GM18868 (cell line): Measurements from ENCODE around the gene KLF13.

Source experiments
- ATAC-seq: cut with Tn5 transposase; IDR thresholded peaks from one replicate; pipeline ENCODE4 v1.9.1; 2021; ENCODE audit warnings: mild to moderate bottlenecking, moderate library complexity; ENCODE audit not compliant: unreplicated experiment

The KLF13 gene

DNA sequence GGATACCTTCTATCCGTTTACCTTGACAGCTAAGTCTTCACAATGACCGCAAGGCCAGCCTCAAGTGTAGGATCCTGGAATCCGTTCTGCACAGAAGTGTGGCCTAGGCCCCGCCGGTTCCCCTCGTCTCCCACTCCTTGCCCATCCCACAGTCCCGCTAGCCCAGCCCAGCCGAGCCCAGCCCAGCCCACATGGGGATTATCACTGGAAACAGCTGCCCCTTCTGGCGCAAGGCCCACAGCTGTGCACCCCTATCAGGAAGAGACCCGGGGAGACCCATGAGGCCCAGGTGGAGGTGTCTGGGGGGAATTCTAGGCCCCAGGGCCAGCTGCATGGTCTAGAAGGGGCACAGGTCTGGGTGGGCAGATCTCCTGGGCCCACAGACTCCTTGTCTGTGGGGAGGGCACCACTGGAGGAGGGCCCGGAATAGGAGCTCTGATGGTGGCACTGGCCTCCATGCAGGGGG lies 27.9 kb upstream of the KLF13 start:
- ATAC-seq: no peak

GRCh38 chr15:31300208-31300661 lies 26.4 kb upstream of the KLF13 start:
- no peak for ATAC-seq

DNA sequence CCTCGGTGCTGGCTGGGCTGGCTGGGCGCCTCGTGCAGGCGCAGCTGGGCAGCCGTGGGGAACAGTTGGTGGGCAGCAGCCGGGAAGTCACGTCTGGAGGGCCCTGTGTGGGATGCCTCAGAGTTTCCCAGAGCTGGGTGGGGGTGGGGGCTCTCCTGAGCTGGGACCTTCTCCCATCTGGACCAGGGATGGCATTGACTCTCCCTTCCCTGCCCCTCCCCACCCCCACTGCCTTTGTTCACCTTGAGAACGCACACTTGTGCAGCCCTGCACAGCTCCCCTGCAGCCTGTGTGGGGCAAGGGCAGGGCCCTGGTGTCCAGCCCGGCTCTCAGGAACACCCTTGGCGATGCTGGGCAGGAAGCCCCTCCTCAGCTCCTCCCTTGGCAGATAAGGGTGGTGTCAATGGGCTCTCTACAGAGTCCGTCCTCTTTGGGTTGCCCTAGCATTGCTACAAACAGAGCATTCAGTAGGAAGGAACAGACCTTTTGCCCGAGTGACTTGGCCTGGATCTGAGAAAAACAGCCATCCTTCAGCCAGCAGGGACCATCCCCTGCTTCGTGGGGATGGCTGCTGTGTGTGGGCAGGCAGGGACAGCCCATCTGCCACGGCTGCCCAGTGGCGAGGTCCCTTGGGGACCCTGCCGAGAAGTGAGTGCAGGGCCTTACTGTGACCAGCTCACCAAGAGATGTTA lies 25.5 kb upstream of the KLF13 start:
- peak; percentile 39 for ATAC-seq

DNA sequence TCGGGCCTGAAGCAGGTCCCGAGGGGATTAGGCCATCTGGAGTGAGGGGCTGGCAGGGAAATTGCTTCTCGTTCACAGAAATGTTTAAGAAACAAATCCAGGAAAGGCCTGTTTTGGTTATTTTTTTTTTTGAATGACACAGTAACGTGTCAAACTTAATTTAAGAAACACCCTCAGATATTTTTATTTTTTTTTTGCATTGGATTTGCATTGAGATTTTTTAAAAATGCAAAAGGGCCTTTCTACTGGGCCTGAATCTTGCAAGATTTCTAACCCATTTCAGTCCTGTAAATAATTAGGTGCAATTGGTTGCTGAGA lies 25.0 kb upstream of the KLF13 start:
- ATAC-seq: no peak

DNA sequence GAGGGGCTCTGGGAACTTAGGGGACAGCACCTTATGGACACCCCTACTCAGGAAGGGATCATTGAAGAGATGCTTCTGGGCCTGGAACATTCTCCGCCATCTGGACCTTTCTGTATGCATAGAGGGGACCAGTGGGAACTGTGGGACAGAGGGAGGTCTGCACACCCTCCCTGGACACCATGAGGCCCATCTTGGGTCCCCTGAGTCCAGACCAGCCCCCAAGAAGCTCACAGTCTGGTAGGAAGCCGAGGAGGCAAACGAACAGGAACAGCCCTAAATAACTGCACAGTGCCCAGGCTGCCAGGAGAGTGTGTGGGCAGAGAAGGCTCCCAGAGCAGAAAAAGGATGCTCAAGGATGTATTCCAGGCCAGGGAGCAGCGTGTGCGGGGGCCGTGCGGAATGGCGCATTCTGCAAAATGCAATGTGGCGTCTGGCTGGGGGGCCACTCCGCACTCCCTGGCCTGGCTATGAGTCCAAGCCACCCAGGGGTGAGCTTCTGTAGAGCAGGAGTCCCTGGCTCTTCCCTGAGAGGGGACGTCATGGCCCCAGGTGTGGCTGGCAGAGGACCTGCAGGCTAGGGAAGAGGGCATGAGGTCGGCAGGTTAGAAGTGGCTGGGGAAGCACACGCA lies 24.5 kb upstream of the KLF13 start:
- ATAC-seq: no peak

DNA sequence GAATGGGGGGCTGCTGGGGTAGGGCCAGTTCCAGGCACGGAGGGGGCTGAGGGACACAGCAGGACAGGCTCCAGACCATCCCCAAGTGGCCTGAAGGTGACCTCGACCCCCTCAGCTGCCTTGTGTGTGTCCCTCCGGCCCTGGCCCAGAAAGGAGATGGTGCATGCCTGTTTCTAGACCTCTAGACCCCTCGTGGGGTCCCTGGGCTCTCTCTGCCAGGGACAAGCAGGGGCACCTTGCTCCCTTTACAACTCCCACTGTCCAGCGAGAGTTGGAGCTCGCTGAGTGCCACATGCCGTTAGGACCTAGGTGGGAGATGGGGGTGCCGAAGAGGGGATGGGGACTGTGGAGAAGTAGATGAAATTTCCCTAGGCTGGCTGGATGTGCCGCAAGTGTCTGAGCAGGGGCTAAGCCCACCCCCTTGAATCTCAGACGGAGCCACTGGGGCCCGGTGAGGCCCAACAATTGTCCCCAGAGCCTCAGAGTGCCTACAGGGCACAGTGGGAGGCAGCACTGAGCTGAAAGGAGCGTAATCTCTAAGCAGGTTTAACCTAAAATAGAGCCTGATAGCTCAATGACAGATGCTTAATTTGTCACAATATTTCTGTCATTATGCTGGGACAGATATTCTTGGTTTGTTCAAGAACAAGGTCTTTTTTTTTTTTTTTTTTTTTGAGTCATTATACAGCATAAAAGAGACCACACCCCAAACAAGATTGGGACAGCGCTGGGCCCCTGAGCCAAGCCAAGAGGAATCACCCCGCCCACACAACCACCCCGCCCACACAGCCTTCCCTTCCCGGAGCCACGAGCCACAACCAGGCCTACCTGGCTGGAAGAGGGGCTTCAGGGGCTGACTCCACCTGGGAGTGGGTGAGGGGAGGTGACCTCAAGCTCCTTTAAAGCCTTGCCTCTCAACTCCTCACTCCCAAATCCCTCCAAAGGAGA lies 23.6 kb upstream of the KLF13 start:
- ATAC-seq: peak; percentile 34

DNA sequence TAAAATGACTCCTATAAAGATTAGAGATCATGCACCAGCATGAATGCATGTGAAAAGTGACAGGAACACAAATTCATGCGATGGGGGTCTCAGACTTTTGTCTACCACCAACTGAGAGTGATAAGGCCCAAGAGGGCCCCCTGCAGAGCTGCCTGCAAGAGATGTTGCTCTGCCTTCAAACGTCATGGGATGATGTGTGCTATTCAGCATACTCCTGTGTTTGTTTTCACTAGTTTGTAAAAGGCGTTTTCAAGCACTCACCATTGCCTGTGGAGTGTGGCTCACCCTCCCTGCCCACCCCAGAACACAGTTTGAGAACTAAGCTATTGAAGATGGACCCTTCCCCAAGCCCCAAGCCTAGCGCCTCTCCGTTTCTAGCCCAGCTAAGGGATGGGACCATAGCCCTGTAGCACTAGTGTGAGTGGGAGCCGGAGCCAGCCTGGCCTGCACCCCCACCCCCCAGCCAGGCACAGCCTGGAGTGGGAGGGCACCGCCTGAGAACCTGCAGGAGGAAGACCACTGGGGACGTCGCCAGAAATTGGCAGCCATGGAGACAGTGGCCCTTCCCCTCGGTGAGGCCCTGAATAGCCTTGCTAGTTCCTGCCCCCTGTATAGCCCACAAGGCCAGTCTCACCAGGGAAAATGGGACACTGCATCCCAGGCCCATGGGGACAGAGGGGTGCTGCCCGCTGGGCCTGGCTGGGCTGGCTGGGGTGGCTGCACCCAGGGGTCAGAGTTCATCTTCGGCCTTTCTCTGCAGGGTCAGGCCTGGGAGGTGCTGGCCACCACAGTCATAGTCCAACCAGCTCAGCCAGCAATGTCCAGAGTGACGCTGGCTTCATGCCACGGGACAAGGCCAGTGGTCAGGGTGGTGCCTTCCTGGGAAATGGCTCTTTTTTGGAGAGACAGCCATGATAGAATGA lies 22.6 kb upstream of the KLF13 start:
- no peak for ATAC-seq

GRCh38 chr15:31304751-31305365 lies 21.8 kb upstream of the KLF13 start:
- no peak for ATAC-seq

- ATAC-seq: no peak
These were observed 21.3 kb upstream of the KLF13 start for GRCh38 chr15:31305375-31305774.

GRCh38 chr15:31305796-31306425 lies 20.7 kb upstream of the KLF13 start:
- no peak for ATAC-seq

GRCh38 chr15:31306426-31307269 lies 20.0 kb upstream of the KLF13 start:
- no peak for ATAC-seq

DNA sequence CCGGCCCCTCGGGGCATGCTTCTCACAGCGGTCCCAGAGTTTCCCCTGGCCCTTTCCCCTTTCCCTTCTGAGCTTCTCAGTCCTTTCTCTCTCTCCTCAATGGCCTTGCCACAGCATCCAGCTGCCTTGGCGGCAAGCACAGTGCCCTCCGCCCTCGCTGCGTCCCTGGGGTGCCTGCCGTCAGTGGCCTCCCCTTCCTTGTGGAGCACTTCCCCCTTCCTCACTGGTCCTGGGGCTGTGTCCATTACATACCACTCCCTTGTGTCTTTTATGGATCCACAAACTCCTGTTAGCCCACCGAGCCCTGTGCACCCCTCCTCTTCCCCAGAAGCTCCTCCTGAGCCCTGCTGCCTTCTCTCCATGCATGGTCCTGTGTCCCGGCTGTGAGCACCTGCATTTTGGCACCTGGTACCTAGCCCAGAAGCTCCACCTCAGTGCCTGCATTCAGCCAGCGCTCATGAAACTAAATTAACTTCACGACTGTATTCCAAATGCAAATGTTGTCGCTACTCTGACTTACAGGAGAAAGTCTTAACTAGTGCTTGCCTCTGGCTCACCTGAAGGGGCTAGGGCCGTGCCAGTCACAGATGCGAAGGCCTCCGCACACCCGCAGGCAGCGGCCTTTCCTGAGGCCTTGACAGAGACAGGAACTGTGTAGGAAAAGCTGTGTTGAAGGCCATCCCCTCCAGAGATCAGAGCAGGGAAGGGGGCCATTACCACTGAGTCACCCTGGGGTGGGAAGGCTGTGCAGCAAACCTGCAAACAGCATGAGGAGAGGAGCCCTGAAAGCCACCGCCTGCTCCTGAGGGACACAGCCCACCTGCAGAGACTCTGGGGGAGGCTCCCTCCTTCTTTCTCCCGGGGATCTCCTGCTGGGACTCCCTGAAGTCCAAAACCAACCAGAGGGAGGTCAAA lies 19.1 kb upstream of the KLF13 start:
- no peak for ATAC-seq

DNA sequence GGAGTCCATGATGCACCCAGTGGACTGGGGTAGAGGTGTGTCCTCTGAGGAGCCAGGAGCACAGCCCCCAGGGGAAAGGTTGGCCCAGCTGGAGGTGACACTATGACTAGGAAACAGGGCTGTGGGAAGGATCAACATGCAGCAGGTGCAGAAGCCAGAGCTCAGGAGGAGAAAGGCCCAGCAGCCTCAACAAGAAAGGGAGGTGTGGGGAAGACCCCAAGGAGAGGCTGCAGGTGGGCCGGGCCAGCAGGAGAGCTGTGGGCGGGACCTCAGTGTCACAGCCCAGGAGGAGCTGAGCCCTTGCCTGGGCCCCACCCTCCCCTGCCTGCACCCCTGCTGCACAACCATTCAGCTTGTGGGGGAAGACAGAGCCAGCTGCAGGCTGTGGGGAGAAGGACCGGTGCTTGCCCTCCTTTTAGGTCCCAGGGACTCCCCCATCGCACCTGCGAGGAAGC lies 18.4 kb upstream of the KLF13 start:
- ATAC-seq: peak; percentile 85

DNA sequence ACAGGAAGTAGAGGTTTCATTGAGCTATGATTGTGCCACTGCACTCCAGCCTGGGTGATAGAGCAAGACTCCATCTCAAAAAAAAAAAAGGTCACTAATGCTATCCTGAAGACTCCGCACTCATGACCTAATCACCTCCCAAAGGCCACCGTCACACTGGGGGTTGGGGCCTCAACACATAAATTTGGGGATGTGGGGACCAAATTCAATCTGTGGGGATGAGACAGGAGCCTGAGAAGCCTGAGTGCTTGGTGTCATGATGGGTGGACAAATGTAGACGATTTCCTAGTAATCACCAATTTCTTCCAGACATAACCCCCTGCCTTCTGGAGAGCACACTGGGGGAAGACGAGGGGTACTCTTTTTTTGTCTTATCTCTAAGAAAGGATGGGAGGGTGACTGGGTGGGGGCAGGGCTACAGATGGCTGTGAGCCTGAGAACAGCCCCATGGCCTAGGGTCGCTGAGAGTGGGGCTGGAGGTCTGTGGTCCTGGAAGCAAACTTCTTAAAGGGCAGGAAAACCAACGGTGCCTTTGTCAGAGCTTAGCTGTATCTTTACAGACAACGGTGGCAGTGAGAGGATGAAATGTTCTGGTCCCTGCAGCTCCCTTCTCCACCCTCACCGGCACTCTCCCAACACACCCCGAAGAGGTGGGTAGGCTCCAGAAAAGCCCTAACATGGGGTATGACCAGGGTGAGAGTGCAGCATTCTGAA lies 16.6 kb upstream of the KLF13 start:
- ATAC-seq: no peak

DNA sequence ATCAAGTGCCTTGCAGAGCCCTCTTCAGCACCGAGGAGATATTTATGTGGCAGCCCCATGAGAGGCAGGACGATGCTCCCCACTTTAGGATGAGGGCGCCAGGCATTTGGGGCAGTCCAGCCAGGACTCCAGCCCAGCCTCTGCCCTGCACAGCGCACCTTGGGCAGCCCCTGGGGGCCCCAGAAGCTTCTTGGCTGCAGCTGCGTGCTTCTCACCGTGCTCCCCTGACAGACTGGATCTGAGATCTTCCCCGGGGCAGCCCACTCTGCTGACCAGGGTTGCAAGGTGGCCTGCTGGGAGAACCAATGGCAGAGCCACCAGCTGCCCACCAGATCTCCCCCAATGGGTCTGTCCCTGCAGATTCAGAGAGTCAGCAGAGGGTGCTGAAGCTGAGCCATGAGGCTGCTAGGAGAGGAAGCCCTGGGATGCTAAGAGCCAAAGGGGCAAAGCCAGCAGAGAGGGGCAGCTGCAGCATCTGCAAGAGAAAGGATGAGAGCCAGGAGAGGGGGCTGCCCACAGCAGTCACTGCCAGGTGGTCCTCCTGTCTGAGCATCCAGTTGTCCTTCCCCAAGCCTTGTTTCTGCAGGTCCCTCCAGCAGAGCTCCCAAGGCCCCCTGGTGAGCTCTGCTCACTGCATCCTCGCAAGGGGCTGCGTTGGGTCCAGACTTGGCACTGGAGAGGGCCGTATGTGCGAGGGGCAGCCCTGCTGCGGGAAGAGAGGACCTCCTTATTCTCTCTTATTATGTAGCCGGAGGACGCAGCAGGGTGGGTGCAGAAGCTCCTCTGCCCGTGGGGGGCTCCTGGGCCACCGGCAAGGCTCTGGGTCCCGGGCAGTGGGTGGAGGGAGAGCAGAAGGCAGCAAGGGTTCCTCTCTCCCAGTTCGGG lies 14.7 kb upstream of the KLF13 start:
- no peak for ATAC-seq

GRCh38 chr15:31313223-31313622 lies 13.4 kb upstream of the KLF13 start:
- no peak for ATAC-seq
